OCI-LY1 (cell line): ENCODE measurements around the gene TMEM208.

Source experiments
- H2AFZ ChIP-seq: fragments of 200-600 bp; sonication (generic), shearing (Covaris generic); 2 replicates; pipeline ENCODE4 v1.6.0; 2014; ENCODE audit warnings: antibody characterized with exemption, mild to moderate bottlenecking, low read length
- H3F3A ChIP-seq: fragments of 200-600 bp; sonication (generic), shearing (Covaris generic); 2 replicates; pipeline ENCODE4 v1.6.0; 2014; ENCODE audit warnings: mild to moderate bottlenecking, antibody characterized with exemption, low read length, moderate library complexity; ENCODE audit not compliant: insufficient read depth
- H3K27ac ChIP-seq: fragments of 200-600 bp; sonication (generic); 2 replicates; pipeline ENCODE4 v1.5.1; 2014; ENCODE audit warnings: low read length, mixed run types, mild to moderate bottlenecking, low read depth; ENCODE audit not compliant: poor library complexity, severe bottlenecking
- H3K27me3 ChIP-seq: fragments of 200-600 bp; sonication (generic); 2 replicates; pipeline ENCODE4 v1.6.0; 2014; ENCODE audit warnings: antibody characterized with exemption, mild to moderate bottlenecking, low read length, moderate library complexity; ENCODE audit not compliant: insufficient read depth
- H3K36me3 ChIP-seq: fragments of 200-600 bp; sonication (generic); 2 replicates; pipeline ENCODE4 v1.6.1; 2014; ENCODE audit warnings: mild to moderate bottlenecking, antibody characterized with exemption, low read length, moderate library complexity, mixed read lengths; ENCODE audit not compliant: insufficient read depth
- H3K4me1 ChIP-seq: fragments of 200-600 bp; sonication (generic); 2 replicates; pipeline ENCODE4 v1.5.1; 2014; ENCODE audit warnings: mild to moderate bottlenecking, low read length, moderate library complexity; ENCODE audit not compliant: insufficient read depth, severe bottlenecking
- H3K4me2 ChIP-seq: fragments of 200-600 bp; sonication (generic), shearing (Covaris generic); 2 replicates; pipeline ENCODE4 v1.6.1; 2014; ENCODE audit warnings: low read length
- H3K4me3 ChIP-seq: fragments of 200-600 bp; sonication (generic); 2 replicates; pipeline ENCODE4 v1.5.1; 2014; ENCODE audit warnings: low read length, low read depth, mild to moderate bottlenecking, mixed read lengths; ENCODE audit not compliant: poor library complexity, severe bottlenecking
- H3K79me2 ChIP-seq: fragments of 200-600 bp; shearing (Covaris generic); 2 replicates; pipeline ENCODE4 v1.6.1; 2016; ENCODE audit warnings: mixed run types, low read length, mixed read lengths; ENCODE audit not compliant: insufficient read depth
- H3K9ac ChIP-seq: fragments of 200-600 bp; sonication (generic), shearing (Covaris generic); 2 replicates; pipeline ENCODE4 v1.6.1; 2014; ENCODE audit warnings: mild to moderate bottlenecking, low read length, mixed read lengths
- H3K9me2 ChIP-seq: fragments of 200-600 bp; sonication (generic), shearing (Covaris generic); 2 replicates; pipeline ENCODE4 v1.6.1; 2014; ENCODE audit warnings: low read depth, mild to moderate bottlenecking, low read length, mixed read lengths
- H3K9me3 ChIP-seq: fragments of 200-600 bp; shearing (Covaris generic); 2 replicates; pipeline ENCODE4 v1.6.1; 2014; ENCODE audit warnings: low read length, mixed read lengths
- H4K20me1 ChIP-seq: fragments of 200-600 bp; sonication (generic), shearing (Covaris generic); 2 replicates; pipeline ENCODE4 v1.6.0; 2016; ENCODE audit warnings: mild to moderate bottlenecking, low read length; ENCODE audit not compliant: insufficient read depth
- EZH2 ChIP-seq: fragments of 200-600 bp; sonication (generic), shearing (Covaris generic); IDR thresholded peaks from 2 replicates; pipeline ENCODE4 v1.8.0; 2017; ENCODE audit warnings: borderline replicate concordance, mixed run types, mild to moderate bottlenecking, antibody characterized with exemption, low read length, moderate library complexity, mixed read lengths
- TF ChIP-seq, protein P1 (sequence below): fragments of 200-600 bp; sonication (generic), shearing (Covaris generic); IDR thresholded peaks from 2 replicates; pipeline ENCODE4 v1.5.1; 2017; ENCODE audit warnings: mild to moderate bottlenecking, antibody characterized with exemption, low read length, moderate library complexity, mixed read lengths

The TMEM208 gene

DNA sequence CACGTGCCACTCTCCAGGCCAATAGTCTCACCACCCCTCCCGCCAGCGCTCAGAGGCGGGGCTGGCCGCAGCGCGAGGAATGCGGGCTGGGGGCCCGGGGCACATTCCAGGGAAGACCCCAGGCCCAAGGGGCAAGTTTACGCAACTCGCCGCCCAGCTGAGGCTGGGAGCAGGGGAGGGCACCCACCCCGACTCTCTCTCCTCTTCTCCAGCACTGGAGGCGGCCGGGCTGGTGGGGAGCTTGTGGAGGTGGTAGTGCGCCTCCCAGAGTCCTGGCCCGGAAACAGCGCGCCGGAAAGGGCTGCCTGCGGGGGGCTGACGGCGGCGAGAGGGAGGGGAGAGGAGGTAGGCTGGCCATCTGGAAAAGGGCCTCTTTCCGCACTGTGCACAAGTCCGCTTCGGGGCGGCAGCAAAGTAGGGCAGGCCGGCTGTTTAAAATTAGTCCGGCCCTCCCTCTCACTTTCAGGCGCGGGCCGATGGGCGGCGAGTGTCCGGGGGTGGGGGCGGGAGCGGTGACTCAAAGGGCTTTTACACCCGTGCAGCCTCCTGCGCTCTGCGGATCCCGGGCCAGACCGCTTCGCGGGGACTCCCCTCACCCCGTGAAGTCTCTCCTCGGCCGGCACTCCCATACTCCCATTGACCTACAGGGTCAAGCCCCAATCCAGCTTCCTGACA is 19.3 kb downstream of the TMEM208 start:
- H3K36me3 ChIP-seq, result no peaks in the 10 kb centered on the region
- no peaks in the 10 kb centered on the region for H3K79me2 ChIP-seq
- peak overlapping the region; percentile 66 for H3K9ac ChIP-seq
- H2AFZ ChIP-seq, result no peak overlapping the region
- peak overlapping the region; percentile 1 for H3K27ac ChIP-seq
- peaks cover 36% of the 10 kb centered on the region for H3K4me1 ChIP-seq
- no peaks in the 10 kb centered on the region for H3K27me3 ChIP-seq
- TF ChIP-seq, protein P1, sequence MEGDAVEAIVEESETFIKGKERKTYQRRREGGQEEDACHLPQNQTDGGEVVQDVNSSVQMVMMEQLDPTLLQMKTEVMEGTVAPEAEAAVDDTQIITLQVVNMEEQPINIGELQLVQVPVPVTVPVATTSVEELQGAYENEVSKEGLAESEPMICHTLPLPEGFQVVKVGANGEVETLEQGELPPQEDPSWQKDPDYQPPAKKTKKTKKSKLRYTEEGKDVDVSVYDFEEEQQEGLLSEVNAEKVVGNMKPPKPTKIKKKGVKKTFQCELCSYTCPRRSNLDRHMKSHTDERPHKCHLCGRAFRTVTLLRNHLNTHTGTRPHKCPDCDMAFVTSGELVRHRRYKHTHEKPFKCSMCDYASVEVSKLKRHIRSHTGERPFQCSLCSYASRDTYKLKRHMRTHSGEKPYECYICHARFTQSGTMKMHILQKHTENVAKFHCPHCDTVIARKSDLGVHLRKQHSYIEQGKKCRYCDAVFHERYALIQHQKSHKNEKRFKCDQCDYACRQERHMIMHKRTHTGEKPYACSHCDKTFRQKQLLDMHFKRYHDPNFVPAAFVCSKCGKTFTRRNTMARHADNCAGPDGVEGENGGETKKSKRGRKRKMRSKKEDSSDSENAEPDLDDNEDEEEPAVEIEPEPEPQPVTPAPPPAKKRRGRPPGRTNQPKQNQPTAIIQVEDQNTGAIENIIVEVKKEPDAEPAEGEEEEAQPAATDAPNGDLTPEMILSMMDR, result peak; percentile 42
- TF ChIP-seq EZH2, result no peak
- H3F3A ChIP-seq, result no peaks in the 10 kb centered on the region
- no peaks in the 10 kb centered on the region for H4K20me1 ChIP-seq
- H3K9me2 ChIP-seq, result no peaks in the 10 kb centered on the region
- no peaks in the 10 kb centered on the region for H3K9me3 ChIP-seq
- H3K4me3 ChIP-seq, result peak overlapping the region; percentile 76
- H3K4me2 ChIP-seq, result peak overlapping the region; percentile 98

DNA sequence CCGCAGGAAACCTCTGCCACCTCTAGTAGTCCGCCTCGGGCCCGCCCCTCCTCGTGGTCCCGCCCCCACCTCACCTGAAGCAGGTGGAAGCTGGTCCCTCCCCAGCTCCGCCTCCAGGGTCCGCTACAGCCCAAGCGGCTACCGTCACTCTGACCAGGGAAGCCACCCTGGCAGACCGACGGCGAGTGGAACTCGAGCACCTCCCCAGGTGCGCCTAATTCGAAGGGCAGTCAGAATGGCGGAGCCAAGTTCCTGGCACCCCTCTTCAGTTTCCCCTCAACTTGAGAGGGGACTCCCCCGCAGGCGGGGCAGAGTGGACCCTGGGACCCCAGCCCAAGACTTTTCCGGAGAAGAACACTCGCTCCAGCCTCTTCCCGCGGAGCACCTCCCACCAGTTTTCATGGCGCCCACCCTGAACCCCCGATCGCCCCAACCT is 19.8 kb downstream of the TMEM208 start:
- Histone ChIP-seq H2AFZ (no peak overlapping the region), H3K79me2 (no peaks in the 10 kb centered on the region)

DNA sequence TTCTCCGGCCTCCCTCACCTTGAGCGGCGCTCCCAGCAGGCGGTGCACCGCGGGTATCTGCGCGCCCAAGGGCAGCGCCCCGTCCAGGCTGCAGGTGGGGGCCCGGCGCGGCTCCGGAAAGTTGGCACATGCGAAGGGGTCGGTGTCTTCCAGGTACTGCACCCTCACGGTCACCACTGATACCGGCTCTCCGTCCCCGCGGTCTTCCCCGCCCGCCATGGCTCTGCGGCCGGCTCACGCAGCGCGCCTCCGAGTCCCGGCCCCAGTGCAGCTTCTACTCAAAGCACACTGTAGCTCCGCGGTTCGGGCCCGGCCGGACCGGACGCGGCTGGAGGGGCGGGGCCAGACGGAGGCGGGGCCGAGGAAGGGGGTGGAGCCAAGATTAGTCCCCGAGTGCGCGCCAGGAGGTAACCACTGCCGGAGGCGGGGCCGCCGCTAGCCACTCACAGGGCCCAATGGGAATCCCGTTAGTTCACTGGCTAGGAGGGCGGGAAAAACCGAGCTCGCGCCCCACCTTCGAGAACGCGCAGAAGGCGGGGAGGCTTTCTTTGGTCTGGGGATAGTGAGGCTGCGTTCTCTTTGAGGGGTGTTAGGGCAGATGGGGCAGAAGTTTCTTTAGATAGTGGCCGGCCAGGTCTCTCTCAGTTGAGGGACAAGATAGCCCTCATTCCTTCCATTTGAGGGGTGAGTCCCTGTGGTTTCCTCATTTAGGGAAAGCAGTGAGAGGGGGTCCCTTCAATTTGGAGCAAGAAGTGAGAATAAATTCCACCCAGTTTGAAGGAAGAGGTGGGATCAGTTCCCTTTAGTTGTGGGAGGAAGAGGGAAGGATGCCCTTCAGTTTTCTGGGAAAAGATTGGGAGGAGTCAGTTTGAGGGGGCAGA is 20.5 kb downstream of the TMEM208 start, which contains the start of gene FHOD1:
TSS of gene FHOD1 (minus strand) at position 290 of the 881 bp plus-strand sequence. CDS start at position 219, 71 bp downstream.
- H3K4me1 ChIP-seq, result peaks cover 36% of the 10 kb centered on the region
- TF ChIP-seq EZH2, result no peak
- TF ChIP-seq, protein P1, result no peak
- H3K4me3 ChIP-seq, result peak within 1 kb of the TSS; percentile 76
- H3K9ac ChIP-seq, result peak within 1 kb of the TSS; percentile 66
- no peak within 1 kb of the TSS for H2AFZ ChIP-seq
- H3K9me2 ChIP-seq, result no peaks in the 10 kb centered on the region
- no peaks in the 10 kb centered on the region for H3K9me3 ChIP-seq
- H3F3A ChIP-seq, result no peaks in the 10 kb centered on the region
- H3K27ac ChIP-seq, result peak within 1 kb of the TSS; percentile 1
- no peaks in the 10 kb centered on the region for H3K27me3 ChIP-seq
- H3K79me2 ChIP-seq, result no peaks in the 10 kb centered on the region
- no peaks in the 10 kb centered on the region for H3K36me3 ChIP-seq
- peak within 1 kb of the TSS; percentile 98 for H3K4me2 ChIP-seq
- H4K20me1 ChIP-seq, result no peaks in the 10 kb centered on the region

More for the DNA sequence above, 19.8 kb downstream of the TMEM208 start:
- H4K20me1 ChIP-seq, result no peaks in the 10 kb centered on the region
- no peaks in the 10 kb centered on the region for H3F3A ChIP-seq
- H3K27me3 ChIP-seq, result no peaks in the 10 kb centered on the region
- no peaks in the 10 kb centered on the region for H3K9me2 ChIP-seq
- H3K4me1 ChIP-seq, result peaks cover 36% of the 10 kb centered on the region
- H3K27ac ChIP-seq, result peak overlapping the region; percentile 1
- H3K9me3 ChIP-seq, result no peaks in the 10 kb centered on the region
- TF ChIP-seq EZH2, result no peak
- TF ChIP-seq, protein P1, result no peak
- H3K4me3 ChIP-seq, result peak overlapping the region; percentile 76
- H3K4me2 ChIP-seq, result peak overlapping the region; percentile 98
- peak overlapping the region; percentile 66 for H3K9ac ChIP-seq
- H3K36me3 ChIP-seq, result no peaks in the 10 kb centered on the region
